Gastroesophageal sphincter (tissue), 4 donors: Measurements from ENCODE around the gene LILRA1. TPM values are rescaled to one million over a fixed set of nuclear protein-coding genes. Genes with fewer than 3 reads are reported as not detected.

Source experiments
- ATAC-seq: fragments of 150-250 bp; one replicate; pipeline ENCODE4 v1.9.1; 2016; ENCODE audit warnings: mild to moderate bottlenecking, moderate library complexity
- H3K27ac ChIP-seq, 4 donors: fragments of 200-600 bp; sonication (generic) in 3 of 4; 1 replicate in 3 of 4; 2 replicates in 1 of 4; pipeline ENCODE4 v1.5.1; 2016 to 2019
- H3K27me3 ChIP-seq: fragments of 200-600 bp; sonication (generic); one replicate; pipeline ENCODE4 v1.5.1; 2019
- H3K36me3 ChIP-seq, 2 donors: fragments of 200-600 bp; sonication (generic); one replicate each; pipeline ENCODE4 v1.5.1; 2019; ENCODE audit warnings: control low read depth in 1 of 2
- H3K4me1 ChIP-seq, 3 donors: fragments of 200-600 bp; sonication (generic); 1 replicate in 2 of 3; 2 replicates in 1 of 3; pipeline ENCODE4 v1.5.1; 2016 to 2019; ENCODE audit warnings: control low read depth in 2 of 3
- H3K4me3 ChIP-seq, 2 donors: fragments of 200-600 bp; sonication (generic); one replicate each; pipeline ENCODE4 v1.5.1; 2019; ENCODE audit warnings: mild to moderate bottlenecking in 1 of 2, moderate library complexity in 1 of 2
- H3K9me3 ChIP-seq, 3 donors: fragments of 200-600 bp; sonication (generic); one replicate each; pipeline ENCODE4 v1.5.1; 2017 to 2019; ENCODE audit warnings: control low read depth in 2 of 3
- EP300 ChIP-seq: sonication (generic); formaldehyde crosslinking; IDR thresholded peaks from one replicate; pipeline ENCODE4 v1.6.1; 2017; ENCODE audit warnings: antibody characterized with exemption, mild to moderate bottlenecking
- POLR2A ChIP-seq, 2 donors: fragments of 450-650 bp; IDR thresholded peaks; one replicate each; pipeline ENCODE4 v1.6.1; 2017; ENCODE audit warnings: antibody characterized with exemption in 2 of 2, mild to moderate bottlenecking in 2 of 2, moderate library complexity in 1 of 2
- POLR2AphosphoS5 ChIP-seq: sonication (generic); formaldehyde crosslinking; IDR thresholded peaks from one replicate; pipeline ENCODE4 v1.6.1; 2017; ENCODE audit warnings: antibody characterized with exemption
- WGBS, 2 donors: methylation state at CpG; one replicate each; pipeline ENCODE4 v1.1.5; 2018; ENCODE audit warnings: low coverage in 1 of 2; 5-methylcytosine and 5-hydroxymethylcytosine counted together
- small RNA-seq, 4 donors: library from RNA; depleted of rRNA; stranded (forward); fragments of <200 nt; gene quantifications; one replicate each; pipeline ENCODE3, GENCODE V24; 2016
- total RNA-seq, 4 donors: library from RNA; depleted of rRNA; stranded (reverse); fragments of >200 nt; gene quantifications; one replicate each; pipeline ENCODE4 v1.1.0, GENCODE V29; 2016
- TF ChIP-seq, protein P1 (sequence below), 4 experiments: fragments of 200-600 bp in 2 of 4; fragments of 450-650 bp in 2 of 4; sonication (generic) in 1 of 4; IDR thresholded peaks; one replicate each; pipeline ENCODE4 v1.5.1; 2017 to 2019; ENCODE audit warnings: antibody characterized with exemption in 4 of 4, mild to moderate bottlenecking in 2 of 4, moderate library complexity in 2 of 4

Gene LILRA1
- total RNA-seq, 4 donors from 2014 or later = 0.85 to 0.94 TPM; not detected in 2

DNA sequence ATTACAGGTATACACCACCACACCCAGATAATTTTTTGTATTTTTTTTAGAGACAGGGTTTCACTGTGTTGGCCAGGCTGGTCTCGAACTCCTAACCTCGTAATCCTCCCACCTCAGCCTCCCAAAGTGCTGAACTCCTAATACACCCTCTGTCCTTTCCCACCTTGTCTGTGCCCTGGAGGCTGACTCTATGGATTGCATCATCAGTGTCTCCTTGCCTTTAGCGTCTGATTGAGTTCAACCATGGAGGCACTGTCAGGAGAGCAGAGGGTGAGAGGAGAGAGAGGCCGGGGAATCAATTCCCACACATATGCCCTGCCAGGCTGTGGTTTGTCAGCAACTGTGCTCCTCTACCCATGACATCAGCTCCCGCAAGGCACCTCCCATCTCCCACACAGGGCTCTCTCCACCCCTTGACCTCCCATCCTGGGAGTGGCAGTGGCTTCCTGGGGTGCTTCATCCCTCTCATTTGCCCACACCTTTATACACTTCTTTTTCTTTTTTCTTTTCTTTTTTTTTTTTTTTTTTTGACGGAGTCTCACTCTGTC lies 56.8 kb downstream of the LILRA1 start:
- no peak overlapping the region for H3K27ac ChIP-seq
- no peak overlapping the region for H3K4me3 ChIP-seq
- H3K36me3 ChIP-seq = no peaks in the 10 kb centered on the region
- ATAC-seq = no peak
- H3K27me3 ChIP-seq = peaks cover 29% of the 10 kb centered on the region
- WGBS, 2 donors = 79 to 83% methylated on average over 4 of the region's 6 CpGs
- H3K4me1 ChIP-seq = no peaks in the 10 kb centered on the region
- TF ChIP-seq, protein P1, sequence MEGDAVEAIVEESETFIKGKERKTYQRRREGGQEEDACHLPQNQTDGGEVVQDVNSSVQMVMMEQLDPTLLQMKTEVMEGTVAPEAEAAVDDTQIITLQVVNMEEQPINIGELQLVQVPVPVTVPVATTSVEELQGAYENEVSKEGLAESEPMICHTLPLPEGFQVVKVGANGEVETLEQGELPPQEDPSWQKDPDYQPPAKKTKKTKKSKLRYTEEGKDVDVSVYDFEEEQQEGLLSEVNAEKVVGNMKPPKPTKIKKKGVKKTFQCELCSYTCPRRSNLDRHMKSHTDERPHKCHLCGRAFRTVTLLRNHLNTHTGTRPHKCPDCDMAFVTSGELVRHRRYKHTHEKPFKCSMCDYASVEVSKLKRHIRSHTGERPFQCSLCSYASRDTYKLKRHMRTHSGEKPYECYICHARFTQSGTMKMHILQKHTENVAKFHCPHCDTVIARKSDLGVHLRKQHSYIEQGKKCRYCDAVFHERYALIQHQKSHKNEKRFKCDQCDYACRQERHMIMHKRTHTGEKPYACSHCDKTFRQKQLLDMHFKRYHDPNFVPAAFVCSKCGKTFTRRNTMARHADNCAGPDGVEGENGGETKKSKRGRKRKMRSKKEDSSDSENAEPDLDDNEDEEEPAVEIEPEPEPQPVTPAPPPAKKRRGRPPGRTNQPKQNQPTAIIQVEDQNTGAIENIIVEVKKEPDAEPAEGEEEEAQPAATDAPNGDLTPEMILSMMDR (IDR thresholded peaks at IDR 0.05) = no peak
- TF ChIP-seq EP300 (no peak), POLR2A (IDR thresholded peaks at IDR 0.05) (no peak), POLR2AphosphoS5 (no peak)
- peaks cover 0 to 5% (median 0%) of the 10 kb centered on the region in 3 donors for H3K9me3 ChIP-seq

Small RNA genes within 50 kb of the gene (small RNA-seq; reads per million reads assigned to genes)
- 0 reads per million in 4 donors for gene AC245036.2
- 0 reads per million in 4 donors for gene AC245036.3
- gene MIR8061 = 0 reads per million in 4 donors

Other genes with a start within 250 kb of the LILRA1 start
- 10 to 100 TPM in 2 of 4 donors, 1 to 10 TPM in 2; 4.8 to 22.5 (median 8.3) TPM for gene LAIR1, start 228.7 kb upstream of the LILRA1 start, total RNA-seq
- 10 to 100 TPM in 1 of 4 donors, 1 to 10 TPM in 3; 1.2 to 19.8 (median 5.5) TPM for gene TTYH1, start 178.2 kb upstream of the LILRA1 start, total RNA-seq
- 100 to 1,000 TPM in 2 of 4 donors, 10 to 100 TPM in 2; 25.4 to 215 (median 80.9) TPM for gene LENG8, start 144.4 kb upstream of the LILRA1 start, total RNA-seq
- gene LENG9, start 129.9 kb upstream of the LILRA1 start, total RNA-seq = 1 to 10 TPM; 2.6 to 9.1 (median 4.5) TPM
- 10 to 100 TPM in 3 of 4 donors, 1 to 10 TPM in 1; 4.2 to 24.1 (median 12.8) TPM for gene CDC42EP5, start 120.3 kb upstream of the LILRA1 start, total RNA-seq
- gene LAIR2, start 90.8 kb upstream of the LILRA1 start, total RNA-seq = not detected
- gene LILRA2, start 19.8 kb upstream of the LILRA1 start, total RNA-seq = 1 to 10 TPM in 2 of 4 donors, under 1 TPM in 2; 0.47 to 2.4 (median 1.5) TPM
- 1 to 10 TPM in 2 of 4 donors, under 1 TPM in 2; 0.79 to 3.4 (median 1.2) TPM for gene LILRB1, start 36.9 kb downstream of the LILRA1 start, total RNA-seq
- 10 to 100 TPM in 1 of 4 donors, 1 to 10 TPM in 2, under 1 TPM in 1; 0.77 to 14.3 (median 2.5) TPM for gene LILRB4, start 69.4 kb downstream of the LILRA1 start, total RNA-seq
- not detected for gene KIR3DL3, start 130.8 kb downstream of the LILRA1 start, total RNA-seq
- gene KIR2DL3, start 144.9 kb downstream of the LILRA1 start, total RNA-seq = under 1 TPM in 1 of 4 donors, not detected in 3; 0.25 TPM
- gene KIR2DL1, start 176.2 kb downstream of the LILRA1 start, total RNA-seq = not detected
- not detected for gene KIR2DL4, start 210.0 kb downstream of the LILRA1 start, total RNA-seq
- gene KIR3DL1, start 222.8 kb downstream of the LILRA1 start, total RNA-seq = under 1 TPM in 1 of 4 donors, not detected in 3; 0.39 TPM
- not detected for gene KIR2DS4, start 239.0 kb downstream of the LILRA1 start, total RNA-seq